NCI-H1417 treated with DMSO at 0.1 percent for 48 hours (cell line): ENCODE results near the gene SCNN1A.

Experiments used
- DNase-seq: peaks from one replicate; lab custom pipeline; 2025; lab: John Stamatoyannopoulos, UW

Gene SCNN1A

GRCh38 chr12:6334359-6334758 is 41.0 kb downstream of the SCNN1A start:
- DNase-seq = no peak

- DNase-seq = no peak
Measured at GRCh38 chr12:6333566-6333965, 41.8 kb downstream of the SCNN1A start.

DNA sequence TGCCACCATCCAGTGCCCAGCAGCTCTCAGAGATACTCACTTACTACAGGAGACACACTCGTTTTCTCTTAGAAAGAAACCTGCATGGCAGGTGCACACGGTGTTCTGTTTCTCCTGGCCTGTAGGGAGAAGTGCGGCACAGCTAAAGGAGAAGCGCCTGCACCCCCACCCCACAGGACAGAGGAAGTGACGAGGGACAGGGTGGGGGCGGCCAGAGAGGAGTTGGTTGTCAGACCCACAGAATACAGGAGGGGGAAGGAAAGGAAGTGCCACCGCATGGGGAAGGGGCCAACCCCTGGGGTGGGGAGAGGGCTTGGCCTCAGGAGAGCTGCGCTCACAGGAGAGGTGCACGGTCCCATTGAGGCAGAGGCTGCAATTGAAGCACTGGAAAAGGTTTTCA is 42.3 kb downstream of the SCNN1A start:
- no peak for DNase-seq

DNA sequence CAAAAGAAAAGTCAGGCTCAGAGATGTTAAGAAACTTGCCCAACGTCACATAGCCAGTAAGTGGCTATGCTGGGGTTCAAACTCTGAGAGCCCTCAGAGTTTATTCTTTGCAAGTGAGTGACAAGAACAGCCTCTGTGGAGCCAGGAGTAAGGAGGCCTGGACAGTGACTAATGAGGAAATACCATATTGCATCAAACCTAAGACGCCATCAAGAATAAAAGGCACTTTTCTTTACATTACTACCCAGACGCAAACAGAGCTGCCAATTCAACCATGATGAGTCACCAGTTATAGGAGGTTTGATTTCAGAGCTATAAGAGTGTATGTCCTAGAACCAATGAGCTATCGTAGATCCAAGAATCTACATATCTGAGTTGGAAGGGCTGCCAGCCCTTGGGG is 42.9 kb downstream of the SCNN1A start:
- DNase-seq = no peak

GRCh38 chr12:6330999-6331714 is 44.2 kb downstream of the SCNN1A start:
- DNase-seq = no peak

GRCh38 chr12:6330192-6330591 is 45.2 kb downstream of the SCNN1A start:
- no peak for DNase-seq

- no peak for DNase-seq
Measured at GRCh38 chr12:6329703-6330064, 45.7 kb downstream of the SCNN1A start.

GRCh38 chr12:6328945-6329702 is 46.2 kb downstream of the SCNN1A start:
- DNase-seq = no peak

DNA sequence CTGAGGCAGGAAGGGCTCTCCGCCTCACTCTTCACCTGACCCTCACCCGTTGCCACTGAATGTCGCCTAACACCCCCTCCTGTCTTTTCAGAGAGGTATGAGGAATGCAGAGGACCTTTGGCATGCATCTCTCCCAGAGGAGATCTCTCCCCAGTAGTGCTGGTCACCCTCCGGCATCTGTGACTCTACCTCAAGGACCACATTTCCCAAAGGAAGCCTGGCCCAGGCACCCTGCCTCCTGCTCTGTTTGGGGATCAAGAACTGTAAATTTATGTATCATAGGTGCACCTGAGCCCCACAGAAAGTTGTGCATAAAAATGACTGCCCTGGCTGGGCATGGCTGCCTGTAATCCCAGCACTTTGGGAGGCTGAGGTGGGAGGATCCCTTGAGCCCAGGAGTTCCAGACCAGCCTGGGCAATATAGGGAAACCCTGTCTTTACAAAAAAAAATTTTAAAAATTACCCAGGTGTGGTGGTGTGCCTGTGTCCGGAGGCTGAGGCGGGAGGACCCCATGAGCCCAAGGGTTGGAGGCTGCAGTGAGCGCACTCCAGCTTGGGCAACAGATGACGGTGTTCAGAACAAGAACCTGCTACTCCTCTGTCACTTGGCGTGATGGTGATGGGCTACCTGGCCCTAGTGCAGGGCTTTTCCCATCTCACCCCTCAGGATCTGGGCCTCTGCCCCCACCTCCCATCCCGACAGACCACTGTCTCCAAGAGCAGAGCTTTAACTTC is 47.2 kb downstream of the SCNN1A start:
- no peak for DNase-seq

DNA sequence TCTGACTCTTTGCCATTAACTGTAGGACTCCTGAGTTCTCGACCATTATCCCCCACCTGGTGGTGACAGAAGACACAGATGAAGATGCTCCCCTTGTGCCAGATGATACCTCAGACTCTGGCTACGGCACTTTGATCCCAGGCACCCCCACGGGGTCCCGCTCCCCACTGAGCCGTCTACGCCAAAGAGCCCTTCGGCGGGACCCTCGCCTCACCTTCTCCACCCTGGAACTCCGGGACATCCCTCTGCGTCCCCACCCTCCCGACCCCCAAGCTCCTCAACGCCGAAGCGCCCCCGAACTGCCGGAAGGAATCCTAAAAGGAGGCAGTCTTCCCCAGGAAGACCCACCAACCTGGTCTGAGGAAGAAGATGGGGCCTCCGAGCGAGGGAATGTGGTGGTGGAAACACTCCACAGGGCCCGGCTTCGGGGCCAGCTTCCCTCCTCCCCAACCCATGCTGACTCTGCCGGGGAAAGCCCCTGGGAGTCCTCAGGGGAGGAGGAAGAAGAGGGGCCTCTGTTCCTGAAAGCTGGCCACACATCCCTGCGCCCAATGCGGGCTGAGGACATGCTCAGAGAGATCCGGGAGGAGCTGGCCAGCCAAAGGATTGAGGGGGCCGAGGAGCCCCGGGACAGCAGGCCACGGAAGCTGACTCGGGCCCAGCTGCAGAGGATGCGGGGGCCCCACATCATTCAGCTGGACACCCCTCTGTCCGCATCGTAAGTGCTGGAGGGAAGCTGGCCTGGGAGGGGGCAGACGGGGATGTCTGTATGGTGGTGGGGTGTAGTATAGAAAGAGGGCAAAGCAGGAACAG is 47.9 kb downstream of the SCNN1A start:
- no peak for DNase-seq

DNA sequence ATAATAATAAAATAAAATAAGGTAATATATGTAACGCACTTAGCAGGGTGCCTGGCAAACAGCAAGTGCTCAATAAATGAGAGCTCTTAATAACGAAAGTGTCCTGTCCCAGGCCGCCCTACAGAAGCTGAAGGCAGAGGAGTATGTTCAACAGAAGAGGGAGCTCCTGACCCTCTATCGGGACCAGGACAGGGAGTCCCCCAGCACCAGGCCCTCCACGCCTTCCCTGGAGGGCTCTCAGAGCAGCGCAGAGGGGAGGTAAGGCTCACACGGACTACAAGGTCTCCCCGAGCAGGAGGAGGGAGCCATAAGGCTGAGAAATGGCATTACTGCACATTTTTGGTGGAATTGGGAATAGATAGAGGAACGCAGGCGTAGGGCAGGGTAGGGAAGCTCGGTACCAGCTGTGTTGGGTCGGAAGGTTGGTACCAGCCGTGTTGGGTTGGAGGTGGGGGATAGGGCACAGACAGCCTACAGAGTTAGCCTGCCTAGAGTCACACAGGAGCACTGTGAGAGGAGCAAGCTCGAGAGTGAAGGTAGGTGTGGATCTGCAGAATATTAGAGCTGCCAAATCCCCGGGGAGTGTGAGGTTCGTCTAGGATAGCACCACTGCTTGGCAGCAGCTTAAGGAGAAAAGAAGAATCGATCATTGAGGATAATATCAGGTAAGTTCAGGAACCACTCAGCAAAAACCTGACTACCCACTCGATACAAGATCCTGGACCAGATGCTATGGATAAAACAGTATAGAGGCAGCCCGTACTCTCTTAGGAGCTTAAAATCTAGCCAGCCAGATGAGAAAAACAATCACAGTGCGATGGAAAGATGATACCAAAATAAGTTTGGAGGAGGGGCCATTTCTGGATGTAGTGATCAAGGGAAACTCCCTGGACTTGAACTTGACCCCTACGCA is 48.8 kb downstream of the SCNN1A start:
- DNase-seq = no peak

DNA sequence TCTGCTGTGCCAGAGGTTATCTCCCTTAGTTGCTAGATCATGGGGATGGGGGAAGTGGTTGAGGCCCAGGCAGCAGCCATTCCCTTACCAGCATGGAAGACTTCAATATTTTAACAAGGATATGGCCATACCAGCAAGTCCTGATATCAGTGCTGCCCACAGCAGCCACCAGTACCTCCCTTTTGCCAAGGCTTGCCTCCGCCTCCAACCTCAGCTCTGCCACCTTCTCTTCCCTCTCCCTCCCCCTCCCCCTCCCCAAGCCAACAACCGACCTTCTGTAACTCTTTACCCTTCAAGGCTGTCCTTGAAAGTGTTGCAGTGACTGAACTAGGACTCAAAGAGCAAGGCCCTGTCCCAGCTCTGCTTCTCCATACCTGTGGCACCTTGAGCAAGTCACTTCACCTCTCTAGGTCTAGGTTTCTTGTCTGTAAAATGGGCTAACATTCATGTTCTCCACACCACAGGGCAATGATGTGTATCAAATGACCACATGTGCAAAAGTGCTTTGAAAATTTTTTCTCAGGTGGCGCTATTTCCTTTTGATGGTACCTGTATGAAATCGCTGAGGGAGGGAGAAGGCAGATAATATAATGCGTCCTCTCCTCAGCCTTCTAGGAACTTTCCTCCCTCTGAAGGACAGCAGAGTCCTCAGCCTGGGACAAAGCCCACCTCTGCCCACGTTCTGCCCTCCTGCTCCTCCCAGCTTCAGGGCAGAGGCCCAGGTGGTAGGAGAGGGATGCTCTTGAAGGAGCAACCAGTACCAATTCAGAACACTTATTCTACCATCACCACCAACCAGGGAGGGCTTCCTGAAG is 50.2 kb downstream of the SCNN1A start:
- no peak for DNase-seq

DNA sequence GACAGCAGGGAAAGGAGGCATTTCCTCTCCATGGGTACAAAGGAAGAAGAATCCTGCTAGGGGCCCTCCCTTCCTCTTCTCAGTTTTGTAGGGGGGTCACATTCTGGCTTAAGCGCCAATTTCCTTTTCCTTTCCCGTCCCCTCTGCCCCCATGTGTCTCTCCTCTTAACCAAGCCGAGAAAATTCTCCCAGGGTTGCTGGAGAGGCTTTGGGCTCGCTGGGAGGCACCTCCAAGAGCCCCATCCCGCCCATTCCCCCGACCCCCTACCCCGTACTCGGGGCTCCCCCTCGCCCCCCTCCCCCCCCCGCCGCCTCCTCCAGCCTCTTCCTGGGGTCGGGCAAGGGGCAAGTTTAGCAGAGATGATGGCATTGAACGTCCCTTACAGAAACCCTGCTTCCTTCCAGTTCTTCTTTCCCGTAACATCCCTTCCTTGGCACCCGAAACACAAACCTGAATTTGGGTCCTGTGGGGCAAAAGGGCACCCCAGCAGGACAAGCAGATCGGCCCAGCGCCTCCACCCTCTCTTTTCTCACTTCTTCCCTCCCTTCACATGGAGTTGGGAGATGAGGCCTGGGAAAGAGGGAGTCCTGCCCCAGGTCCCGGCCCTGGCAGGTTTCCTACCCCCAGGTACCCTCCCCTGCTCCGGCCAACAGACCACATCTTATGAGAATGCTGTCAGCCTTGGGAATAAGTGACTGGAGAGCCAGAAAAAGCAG is 51.2 kb downstream of the SCNN1A start:
- DNase-seq = no peak

GRCh38 chr12:6323340-6323994 is 51.9 kb downstream of the SCNN1A start:
- DNase-seq = no peak

DNA sequence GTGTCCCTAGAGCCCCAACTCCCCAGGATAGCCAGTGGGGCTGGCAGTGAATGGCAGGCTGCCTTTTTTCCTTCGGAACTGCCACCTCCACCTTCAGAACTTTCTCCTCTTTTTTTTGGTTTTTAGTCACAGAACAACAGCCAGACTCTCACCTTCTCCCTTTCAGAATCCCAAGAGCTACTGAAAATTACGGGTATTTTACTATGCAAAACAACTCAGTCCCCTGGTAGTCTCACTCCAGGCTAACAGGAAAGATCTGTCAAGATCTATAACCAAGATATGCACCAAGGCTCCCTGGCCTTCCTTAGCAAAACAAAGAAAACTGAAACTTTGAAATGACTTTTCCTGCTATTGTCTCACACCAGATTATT is 52.4 kb downstream of the SCNN1A start:
- DNase-seq = no peak

- no peak for DNase-seq
Measured at GRCh38 chr12:6322352-6322751, 53.0 kb downstream of the SCNN1A start.

DNA sequence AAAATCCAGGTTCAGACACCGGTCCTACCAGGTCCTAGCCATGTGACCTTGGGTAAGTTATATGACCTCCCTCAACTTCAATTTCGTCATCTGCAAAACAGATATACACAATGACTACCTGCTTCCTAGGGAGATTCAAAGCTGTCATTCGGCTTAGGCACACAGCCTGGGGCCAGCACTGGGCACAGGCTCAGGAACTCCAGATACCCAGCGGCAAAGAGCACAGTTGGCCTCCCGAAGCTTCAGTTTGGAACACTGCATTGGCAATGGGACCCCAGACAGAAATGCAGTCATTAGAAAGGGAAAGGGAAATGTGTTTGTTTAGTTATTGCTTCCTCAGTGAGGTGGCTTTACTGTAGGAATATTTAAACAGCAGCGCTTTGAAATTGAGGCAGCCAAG is 53.5 kb downstream of the SCNN1A start:
- no peak for DNase-seq

DNA sequence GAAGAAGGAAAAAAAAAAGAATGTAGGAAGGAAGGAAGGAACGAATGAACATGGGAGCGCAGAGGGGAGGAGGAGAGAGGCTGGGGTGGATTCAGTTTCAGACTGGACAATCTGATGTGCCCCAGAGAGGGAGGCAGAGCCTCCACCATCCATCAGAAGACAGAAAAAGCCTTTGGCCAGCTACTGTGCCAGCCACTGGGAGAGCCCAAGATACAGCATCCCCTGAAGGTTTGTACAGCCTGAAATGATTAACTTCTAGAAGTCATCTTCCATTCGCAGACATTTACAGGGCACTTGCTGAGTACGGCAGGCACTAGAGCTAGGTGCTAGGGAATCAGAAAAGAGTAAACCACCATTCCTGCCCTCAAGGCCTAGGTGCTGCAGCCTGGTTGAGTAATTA is 55.9 kb downstream of the SCNN1A start:
- DNase-seq = no peak

GRCh38 chr12:6318440-6318879 is 56.9 kb downstream of the SCNN1A start:
- DNase-seq = no peak
